Osteoblast (primary cell): ENCODE results near the gene SLC25A10. TPM values are rescaled to one million over a fixed set of nuclear protein-coding genes. Genes with fewer than 3 reads are reported as not detected.

ENCODE experiments used
- DNase-seq: peaks from one replicate; pipeline ENCODE4 v3.0.0; 2011; ENCODE audit warnings: low spot score, mixed read lengths; ENCODE audit not compliant: insufficient read length; ENCODE audit errors: missing footprints
- H2AFZ ChIP-seq: 2 replicates; pipeline ENCODE4 v1.6.0; 2011; ENCODE audit warnings: mild to moderate bottlenecking, low read length
- H3K27ac ChIP-seq: 2 replicates; pipeline ENCODE4 v1.5.1; 2011; ENCODE audit warnings: mild to moderate bottlenecking, low read depth, low read length, moderate library complexity
- H3K27me3 ChIP-seq: 2 replicates; pipeline ENCODE4 v1.6.0; 2012; ENCODE audit warnings: mild to moderate bottlenecking, control low read depth, inconsistent platforms, low read length, moderate library complexity; ENCODE audit not compliant: insufficient read depth
- H3K36me3 ChIP-seq: 2 replicates; pipeline ENCODE4 v1.5.1; 2011; ENCODE audit warnings: mild to moderate bottlenecking, low read length, control low read depth, moderate library complexity; ENCODE audit not compliant: insufficient read depth
- H3K4me1 ChIP-seq: 2 replicates; pipeline ENCODE4 v1.5.1; 2011; ENCODE audit warnings: mild to moderate bottlenecking, low read length, control low read depth, moderate library complexity; ENCODE audit not compliant: insufficient read depth
- H3K4me2 ChIP-seq: 2 replicates; pipeline ENCODE4 v1.6.0; 2011; ENCODE audit warnings: mild to moderate bottlenecking, low read length; ENCODE audit not compliant: insufficient read depth
- H3K4me3 ChIP-seq: fragments of 200-600 bp; sonication (generic); 3 replicates; pipeline ENCODE4 v1.5.1; 2012; ENCODE audit warnings: mild to moderate bottlenecking, low read length, inconsistent platforms; ENCODE audit not compliant: insufficient read depth
- H3K79me2 ChIP-seq: 2 replicates; pipeline ENCODE4 v1.6.0; 2012; ENCODE audit warnings: mild to moderate bottlenecking, low read length, control low read depth, inconsistent platforms; ENCODE audit not compliant: insufficient read depth
- H3K9me3 ChIP-seq: 2 replicates; pipeline ENCODE4 v1.5.1; 2011; ENCODE audit warnings: low read depth, low read length, control low read depth
- H4K20me1 ChIP-seq: 2 replicates; pipeline ENCODE4 v1.6.0; 2012; ENCODE audit warnings: mild to moderate bottlenecking, low read length, control low read depth; ENCODE audit not compliant: insufficient read depth
- CTCF ChIP-seq: IDR thresholded peaks from 2 replicates; pipeline ENCODE4 v1.5.1; 2011; ENCODE audit warnings: mild to moderate bottlenecking, low read depth, low read length, moderate library complexity; ENCODE audit errors: extremely low read depth
- total RNA-seq: library from RNA; depleted of rRNA; stranded (reverse); fragments of >200 nt; gene quantifications from 2 replicates; pipeline ENCODE4 v1.2.3, GENCODE V29; 2012

SLC25A10 gene
- total RNA-seq, 1 donor, result 7.6 TPM

DNA sequence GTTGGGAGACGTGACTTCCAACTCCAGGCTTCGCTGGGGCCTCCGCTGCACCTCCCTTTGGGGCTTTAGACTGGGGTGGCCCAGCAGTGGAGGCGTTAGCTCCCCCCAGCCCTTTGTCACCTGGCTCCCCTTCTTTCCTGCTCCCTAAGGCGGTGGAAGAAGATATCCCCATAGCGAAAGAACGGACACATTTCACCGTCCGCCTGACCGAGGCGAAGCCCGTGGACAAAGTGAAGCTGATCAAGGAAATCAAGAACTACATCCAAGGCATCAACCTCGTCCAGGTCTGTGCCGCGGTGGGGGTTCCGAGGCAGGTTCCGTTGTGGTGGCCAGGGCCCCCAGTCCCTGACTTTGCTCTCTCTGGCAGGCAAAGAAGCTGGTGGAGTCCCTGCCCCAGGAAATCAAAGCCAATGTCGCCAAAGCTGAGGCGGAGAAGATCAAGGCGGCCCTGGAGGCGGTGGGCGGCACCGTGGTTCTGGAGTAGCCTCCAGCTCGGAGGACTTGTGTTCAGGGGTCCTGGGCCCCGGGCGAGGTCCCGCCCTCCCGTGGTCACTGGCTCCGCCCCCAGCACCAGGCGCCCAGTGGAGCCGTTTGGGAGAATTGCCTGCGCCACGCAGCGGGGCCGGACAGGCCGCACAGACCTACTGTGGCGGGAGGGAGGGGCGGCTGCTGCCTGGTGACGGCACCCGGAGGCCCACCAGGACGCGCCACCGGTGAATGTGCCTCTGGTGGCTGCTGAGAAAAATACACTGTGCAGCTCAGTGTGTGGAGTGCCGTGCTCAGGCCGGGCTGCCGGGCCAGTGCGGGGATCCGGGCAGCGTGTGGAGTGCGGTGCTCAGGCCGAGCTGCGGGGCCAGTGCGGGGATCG, 5.1 kb upstream of the SLC25A10 start:
- H3K36me3 ChIP-seq, result peaks cover 28% of the 10 kb centered on the region
- H3K79me2 ChIP-seq, result peaks cover 35% of the 10 kb centered on the region
- H4K20me1 ChIP-seq, result peaks cover 12% of the 10 kb centered on the region

DNA sequence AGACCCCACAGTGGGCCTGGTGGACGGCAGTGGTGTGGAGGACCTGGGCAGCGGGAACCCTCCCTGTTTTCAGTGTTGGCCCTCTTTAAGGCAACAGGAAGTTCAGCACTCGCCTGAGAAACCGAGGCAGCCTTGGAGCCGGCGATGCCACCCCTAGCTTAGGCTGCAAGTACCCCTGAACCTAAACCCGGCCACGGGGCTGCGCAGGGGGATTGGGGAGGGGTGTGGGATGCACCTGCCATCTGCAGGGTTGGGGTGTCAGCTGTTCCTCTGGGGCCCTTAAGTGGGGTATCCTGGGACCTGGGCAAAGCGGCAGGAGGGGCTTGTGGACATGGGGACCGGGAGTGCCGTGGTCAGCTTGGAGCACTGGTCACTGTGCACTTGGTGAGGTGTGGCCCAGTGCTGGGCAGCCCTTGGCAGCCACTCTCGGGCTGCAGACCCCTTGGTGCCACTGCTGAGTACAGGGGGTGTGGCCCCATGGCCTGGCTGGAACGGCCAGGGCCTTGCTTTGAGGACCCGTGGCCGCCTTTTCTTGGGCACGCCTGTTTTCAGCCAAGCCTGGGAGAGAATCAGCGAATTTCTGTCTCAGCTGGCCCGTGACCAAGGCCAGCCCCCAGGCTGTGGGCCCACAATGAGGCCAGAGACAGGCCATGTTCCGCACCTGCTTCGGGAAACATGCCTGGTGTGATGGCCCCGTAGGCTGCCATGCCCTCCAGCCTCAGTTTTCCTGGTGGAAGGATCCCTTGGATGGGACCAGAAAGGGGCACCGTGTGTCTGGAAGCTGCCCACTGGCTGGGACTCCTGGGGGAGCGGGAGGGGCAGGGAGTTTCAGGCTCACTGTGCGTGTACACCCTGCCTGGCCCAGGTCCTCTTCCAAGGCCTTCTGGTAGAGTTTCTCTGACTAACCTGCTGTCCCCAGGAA, 4.1 kb upstream of the SLC25A10 start:
- H3K4me1 ChIP-seq, result peaks cover 32% of the 10 kb centered on the region
- H3K27ac ChIP-seq, result no peak overlapping the region
- peaks cover 26% of the 10 kb centered on the region for H3K36me3 ChIP-seq
- no peak overlapping the region for H3K4me2 ChIP-seq
- H4K20me1 ChIP-seq, result peaks cover 9% of the 10 kb centered on the region
- H3K79me2 ChIP-seq, result peaks cover 29% of the 10 kb centered on the region
- H3K9me3 ChIP-seq, result no peaks in the 10 kb centered on the region
- H3K4me3 ChIP-seq, result no peak overlapping the region
- peak; percentile 81 for DNase-seq
- TF ChIP-seq CTCF, result no peak
- no peaks in the 10 kb centered on the region for H3K27me3 ChIP-seq
- no peak overlapping the region for H2AFZ ChIP-seq

More for the DNA sequence above, 5.1 kb upstream of the SLC25A10 start:
- no peak overlapping the region for H3K4me3 ChIP-seq
- no peak for TF ChIP-seq CTCF
- no peaks in the 10 kb centered on the region for H3K27me3 ChIP-seq
- H2AFZ ChIP-seq, result no peak overlapping the region
- no peak overlapping the region for H3K27ac ChIP-seq
- no peak overlapping the region for H3K4me2 ChIP-seq
- H3K9me3 ChIP-seq, result no peaks in the 10 kb centered on the region
- H3K4me1 ChIP-seq, result peaks cover 33% of the 10 kb centered on the region
- peak; percentile 74 for DNase-seq

GRCh38 chr17:81708739-81709185, 3.3 kb upstream of the SLC25A10 start:
- peak; percentile 74 for DNase-seq
- Histone ChIP-seq H3K9me3 (no peaks in the 10 kb centered on the region), H3K4me3 (no peak overlapping the region), H3K79me2 (peaks cover 22% of the 10 kb centered on the region), H2AFZ (no peak overlapping the region), H3K4me1 (peaks cover 36% of the 10 kb centered on the region), H3K27ac (no peak overlapping the region), H3K4me2 (no peak overlapping the region), H3K27me3 (no peaks in the 10 kb centered on the region), H4K20me1 (peaks cover 9% of the 10 kb centered on the region), H3K36me3 (peaks cover 26% of the 10 kb centered on the region)
- TF ChIP-seq CTCF, result no peak
